ENCODE results near the gene RFX3.
A peak's percentile ranks its signal among the peaks of the same experiment; 100 is the strongest.

RFX3 gene

GRCh38 chr9:3475300-3476020 lies 50.3 kb downstream of the RFX3 start:
- no peak for DNase-seq

GRCh38 chr9:3474821-3475220 lies 51.0 kb downstream of the RFX3 start:
- no peak for DNase-seq

GRCh38 chr9:3473405-3473804 lies 52.4 kb downstream of the RFX3 start:
- DNase-seq = no peak

- DNase-seq = no peak
These were observed 53.9 kb downstream of the RFX3 start for GRCh38 chr9:3471883-3472282.

- no peak for DNase-seq
These were observed 57.2 kb downstream of the RFX3 start for GRCh38 chr9:3468421-3469205.

- peak in 3 of 4 experiments; percentile 3 to 38 (median 13) for DNase-seq
These were observed 58.1 kb downstream of the RFX3 start for GRCh38 chr9:3467593-3468219.

GRCh38 chr9:3464033-3464638 lies 61.7 kb downstream of the RFX3 start:
- no peak for DNase-seq

GRCh38 chr9:3458806-3459475 lies 66.9 kb downstream of the RFX3 start:
- DNase-seq = no peak

- no peak for DNase-seq
These were observed 68.6 kb downstream of the RFX3 start for GRCh38 chr9:3457175-3457574.

GRCh38 chr9:3455717-3456116 lies 70.1 kb downstream of the RFX3 start:
- DNase-seq = no peak

GRCh38 chr9:3455094-3455493 lies 70.7 kb downstream of the RFX3 start:
- no peak for DNase-seq

- no peak for DNase-seq
These were observed 73.8 kb downstream of the RFX3 start for GRCh38 chr9:3451956-3452355.

- DNase-seq = no peak
These were observed 78.0 kb downstream of the RFX3 start for GRCh38 chr9:3447788-3448187.

GRCh38 chr9:3447143-3447542 lies 78.7 kb downstream of the RFX3 start:
- DNase-seq = no peak

- no peak for DNase-seq
These were observed 79.5 kb downstream of the RFX3 start for GRCh38 chr9:3446313-3446712.

GRCh38 chr9:3444016-3444415 lies 81.8 kb downstream of the RFX3 start:
- DNase-seq = no peak

GRCh38 chr9:3441197-3441816 lies 84.5 kb downstream of the RFX3 start:
- peak in 2 of 4 experiments; percentile 2 to 17 for DNase-seq

- DNase-seq = no peak
These were observed 89.0 kb downstream of the RFX3 start for GRCh38 chr9:3436629-3437420.

GRCh38 chr9:3435732-3436131 lies 90.1 kb downstream of the RFX3 start:
- DNase-seq = no peak

GRCh38 chr9:3434594-3434993 lies 91.2 kb downstream of the RFX3 start:
- DNase-seq = no peak

- no peak for DNase-seq
These were observed 92.0 kb downstream of the RFX3 start for GRCh38 chr9:3433754-3434153.

- no peak for DNase-seq
These were observed 92.7 kb downstream of the RFX3 start for GRCh38 chr9:3433066-3433465.

Measured in activated naive CD4-positive, alpha-beta T cell (primary cell).